Chondrocyte (in vitro differentiated cells): ENCODE data around the gene NID2. TPM values are rescaled to one million over a fixed set of nuclear protein-coding genes. Genes with fewer than 3 reads are reported as not detected.

Experiments
- DNase-seq: peaks from one replicate; pipeline ENCODE4 v3.0.0; 2021; ENCODE audit warnings: mixed read lengths, low spot score
- H3K27ac Mint-ChIP-seq: one replicate; pipeline ENCODE4 v1.8.0; 2021; ENCODE audit warnings: mild to moderate bottlenecking, moderate library complexity, mixed read lengths; ENCODE audit not compliant: unreplicated experiment
- H3K27me3 Mint-ChIP-seq: 2 replicates; pipeline ENCODE4 v1.8.0; 2021; ENCODE audit warnings: low read depth, mixed read lengths
- H3K36me3 Mint-ChIP-seq: 2 replicates; pipeline ENCODE4 v1.8.0; 2021; ENCODE audit warnings: low read depth, mixed read lengths
- H3K4me1 Mint-ChIP-seq: 2 replicates; pipeline ENCODE4 v1.8.0; 2021; ENCODE audit warnings: low read depth, mild to moderate bottlenecking, mixed read lengths
- H3K4me3 Mint-ChIP-seq: one replicate; pipeline ENCODE4 v1.8.0; 2021; ENCODE audit warnings: mild to moderate bottlenecking, moderate library complexity, mixed read lengths; ENCODE audit not compliant: unreplicated experiment
- H3K9me3 Mint-ChIP-seq: 2 replicates; pipeline ENCODE4 v1.8.0; 2021; ENCODE audit warnings: low read depth, mixed read lengths
- CTCF ChIP-seq: fragments of 200-600 bp; sonication (generic); IDR thresholded peaks from 2 replicates; pipeline ENCODE4 v1.5.0; 2021; ENCODE audit warnings: antibody characterized with exemption, mild to moderate bottlenecking, moderate library complexity
- total RNA-seq: library from RNA; stranded (reverse); gene quantifications from 3 replicates; pipeline ENCODE4 v1.2.1, GENCODE V29; 2021

The NID2 gene
- total RNA-seq, 1 donor from 2014 or later = 51.6 TPM

GRCh38 chr14:51972566-51972965, 96.3 kb downstream of the NID2 start:
- Mint-ChIP-seq H3K36me3 (no peaks in the 10 kb centered on the region), H3K4me3 (no peak overlapping the region), H3K27me3 (no peaks in the 10 kb centered on the region), H3K4me1 (no peaks in the 10 kb centered on the region), H3K27ac (no peak overlapping the region), H3K9me3 (no peaks in the 10 kb centered on the region)
- no peak for DNase-seq
- TF ChIP-seq CTCF = no peak

GRCh38 chr14:51969852-51970540, 98.9 kb downstream of the NID2 start:
- Mint-ChIP-seq H3K9me3 (no peaks in the 10 kb centered on the region), H3K4me3 (no peak overlapping the region), H3K27me3 (no peaks in the 10 kb centered on the region), H3K4me1 (no peaks in the 10 kb centered on the region), H3K36me3 (no peaks in the 10 kb centered on the region), H3K27ac (no peak overlapping the region)
- DNase-seq = no peak
- TF ChIP-seq CTCF = no peak

GRCh38 chr14:51967521-51967920, 101.3 kb downstream of the NID2 start:
- DNase-seq = no peak
- no peak for TF ChIP-seq CTCF
- no peaks in the 10 kb centered on the region for H3K27me3 Mint-ChIP-seq
- H3K27ac Mint-ChIP-seq = no peak overlapping the region
- H3K36me3 Mint-ChIP-seq = no peaks in the 10 kb centered on the region
- H3K4me3 Mint-ChIP-seq = no peak overlapping the region
- H3K9me3 Mint-ChIP-seq = no peaks in the 10 kb centered on the region
- H3K4me1 Mint-ChIP-seq = no peaks in the 10 kb centered on the region

- Mint-ChIP-seq H3K9me3 (peaks cover 21% of the 10 kb centered on the region), H3K36me3 (peaks cover 11% of the 10 kb centered on the region)
- no peak for DNase-seq
Observed at GRCh38 chr14:51963286-51963685, 105.6 kb downstream of the NID2 start.

GRCh38 chr14:51962711-51963110, 106.1 kb downstream of the NID2 start:
- Mint-ChIP-seq H3K4me3 (no peak overlapping the region), H3K36me3 (peaks cover 13% of the 10 kb centered on the region), H3K27ac (no peak overlapping the region), H3K27me3 (no peaks in the 10 kb centered on the region), H3K9me3 (peaks cover 25% of the 10 kb centered on the region), H3K4me1 (no peaks in the 10 kb centered on the region)
- no peak for DNase-seq
- no peak for TF ChIP-seq CTCF

More at GRCh38 chr14:51963286-51963685, 105.6 kb downstream of the NID2 start:
- TF ChIP-seq CTCF = no peak
- Mint-ChIP-seq H3K27me3 (no peaks in the 10 kb centered on the region), H3K27ac (no peak overlapping the region), H3K4me3 (no peak overlapping the region), H3K4me1 (no peaks in the 10 kb centered on the region)
